Panc1 (cell line): ENCODE results near the gene NR5A2.

ENCODE experiments used
- POLR2AphosphoS5 ChIP-seq: IDR thresholded peaks from 2 replicates; pipeline ENCODE4 v1.6.1; 2012; ENCODE audit warnings: mild to moderate bottlenecking, low read depth, low read length, moderate library complexity
- REST ChIP-seq, 2 experiments: IDR thresholded peaks; 2 replicates each; pipeline ENCODE4 v1.6.1; 2011 to 2012; ENCODE audit warnings: low read depth in 2 of 2, control low read depth in 1 of 2, low read length in 1 of 2, mild to moderate bottlenecking in 1 of 2, moderate library complexity in 1 of 2; ENCODE audit not compliant: insufficient read depth in 1 of 2

DNA sequence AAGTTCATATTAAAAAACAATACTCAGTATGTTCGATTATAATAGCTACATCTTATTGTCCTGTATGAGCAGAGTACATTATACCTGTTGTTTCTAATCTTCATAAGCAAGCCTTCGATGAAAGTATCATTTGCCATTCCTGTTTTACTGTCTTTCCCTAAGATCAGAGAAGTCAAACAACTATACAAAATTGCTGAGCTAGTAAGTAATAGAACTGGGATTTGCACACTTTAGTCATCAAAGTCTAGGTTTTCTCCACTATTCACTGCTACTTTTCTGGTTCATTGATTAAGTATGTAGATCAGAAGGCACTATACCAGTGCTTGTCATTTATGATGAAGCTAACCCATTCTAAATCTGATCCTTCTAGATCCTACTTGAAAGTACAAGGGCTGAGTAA is 108.9 kb downstream of the NR5A2 start:
- TF ChIP-seq POLR2AphosphoS5 = no peak
- TF ChIP-seq REST (IDR thresholded peaks at IDR 0.05; ENCODE audit: insufficient read depth in 1 of 2, low read depth in 2 of 2, low read length in 1 of 2) = no peak
